ENCODE results near the gene MIPEP. TPM values are rescaled to one million over a fixed set of nuclear protein-coding genes. Genes with fewer than 3 reads are reported as not detected.
"Not testable (repeated sequence)": the region's sequence is repeated elsewhere in the genome, so short reads cannot be mapped to it uniquely, and the experiment has no call there.

Gene MIPEP
- total and polyA plus RNA-seq, 9 of the 15 experiments (the other 6 are each of a cell fraction or from before 2014, with no cell fraction given): 1.7 to 19.3 (median 13.1) TPM

GRCh38 chr13:23763318-23763717, 125.9 kb downstream of the MIPEP start (continued):
- TF ChIP-seq ARID3A (IDR thresholded peaks at IDR 0.05; ENCODE audit: borderline replicate concordance, low read depth, low read length): no peak
- no peak for TF ChIP-seq ZNF12 (CRISPR knock-in tag; IDR thresholded peaks at IDR 0.05)
- no peak for TF ChIP-seq PKNOX1 (IDR thresholded peaks at IDR 0.05)
- TF ChIP-seq SRSF1 (IDR thresholded peaks at IDR 0.05; ENCODE audit: low read depth, low read length): no peak

GRCh38 chr13:23761760-23762159, 127.4 kb downstream of the MIPEP start:
- H3K9ac ChIP-seq (ENCODE audit: insufficient read depth in 1 of 2, low read depth in 2 of 2, low read length in 2 of 2); in situ Hi-C loops (cut with MboI); H3K9me1 ChIP-seq (ENCODE audit: control insufficient read depth, insufficient read depth, low read length); ATAC-seq; BruUV-seq (replicated peaks); H2AFZ ChIP-seq (ENCODE audit: low read depth, low read length); H3K4me2 ChIP-seq (ENCODE audit: insufficient read depth, low read length); H3K4me3 ChIP-seq; FAIRE-seq; H4K20me1 ChIP-seq (replicated peaks; ENCODE audit: control insufficient read depth, insufficient read depth, low read length); intact Hi-C loops (cut with micrococcal nuclease); H3K27ac ChIP-seq (ENCODE audit: extremely low read depth, low read depth, low read length); CTCF ChIA-PET (ENCODE audit: low intra/inter-chr PET ratio); DNase-seq (ENCODE audit: extremely low read depth in 1 of 4, low spot score in 3 of 4); H3K9me3 ChIP-seq (replicated peaks; ENCODE audit: control insufficient read depth, insufficient read depth, low read depth, low read length); H3K36me3 ChIP-seq (ENCODE audit: control insufficient read depth, insufficient read depth, low read length); H3K79me2 ChIP-seq (ENCODE audit: control insufficient read depth, insufficient read depth, low read length); H3K27me3 ChIP-seq (ENCODE audit: control insufficient read depth in 2 of 2, insufficient read depth in 2 of 2, low read length in 2 of 2); H3K4me1 ChIP-seq (replicated peaks in 1 of 2; ENCODE audit: control insufficient read depth in 2 of 2, insufficient read depth in 2 of 2, low read length in 2 of 2): not testable (repeated sequence)
- WGBS (ENCODE audit: insufficient coverage, low coverage, missing lambda C conversion rate): 43% methylated on average over 8 of the region's 8 CpGs
- POLR2A ChIA-PET: interaction anchor here (0.6 kb wide), 1 partner anchor 155 kb away, joined by 3 read pairs; no protein-coding TSS in a partner anchor

Measured in K562 (cell line).